CD14-positive monocyte (primary cell): ENCODE results near the gene EEF1AKMT2. TPM values are rescaled to one million over a fixed set of nuclear protein-coding genes. Genes with fewer than 3 reads are reported as not detected.

ENCODE experiments used
- DNase-seq, 3 donors: peaks; one replicate each; pipeline ENCODE4 v3.0.0-alpha.2; 2011 to 2022
- H2AFZ ChIP-seq: 2 replicates; pipeline ENCODE4 v1.6.0; 2012; ENCODE audit warnings: mild to moderate bottlenecking, low read depth, low read length, inconsistent platforms; ENCODE audit not compliant: insufficient read depth, poor library complexity, severe bottlenecking
- H3K27ac ChIP-seq, 2 donors: 1 replicate in 1 of 2; 2 replicates in 1 of 2; pipeline ENCODE4 v1.5.1; 2012 to 2013; ENCODE audit warnings: low read length in 2 of 2, control low read depth in 1 of 2, inconsistent platforms in 1 of 2, low read depth in 1 of 2, mild to moderate bottlenecking in 1 of 2
- H3K27me3 ChIP-seq, 2 donors: one replicate each; pipeline versions ENCODE4 v1.6.0 to v1.6.1; 2011 to 2013; ENCODE audit warnings: low read length in 2 of 2; ENCODE audit not compliant: control insufficient read depth in 2 of 2, insufficient read depth in 2 of 2
- H3K36me3 ChIP-seq, 2 donors: replicated peaks in 1 of 2; 1 replicate in 1 of 2; 2 replicates in 1 of 2; pipeline versions ENCODE4 v1.5.1 to v1.6.1; 2012 to 2013; ENCODE audit warnings: low read length in 2 of 2, control low read depth in 1 of 2, inconsistent platforms in 1 of 2, mild to moderate bottlenecking in 1 of 2; ENCODE audit not compliant: insufficient read depth in 2 of 2, control insufficient read depth in 1 of 2
- H3K4me1 ChIP-seq, 2 donors: 1 replicate in 1 of 2; 2 replicates in 1 of 2; pipeline versions ENCODE4 v1.5.1 to v1.6.1; 2012 to 2013; ENCODE audit warnings: low read length in 2 of 2, control low read depth in 1 of 2, inconsistent platforms in 1 of 2, mild to moderate bottlenecking in 1 of 2, moderate library complexity in 1 of 2; ENCODE audit not compliant: insufficient read depth in 2 of 2, control insufficient read depth in 1 of 2
- H3K4me2 ChIP-seq: replicated peaks from 2 replicates; pipeline ENCODE3; 2012; ENCODE audit warnings: low read length, moderate library complexity, mild to moderate bottlenecking; ENCODE audit not compliant: poor library complexity, severe bottlenecking; ENCODE audit errors: extremely low read depth
- H3K4me3 ChIP-seq, 3 experiments: fragments of 200-600 bp in 1 of 3; sonication (generic) in 1 of 3; replicated peaks in 1 of 3; 1 replicate in 2 of 3; 2 replicates in 1 of 3; pipeline ENCODE4 v1.5.1; 2011 to 2013; ENCODE audit warnings: low read length in 3 of 3, mild to moderate bottlenecking in 3 of 3, control low read depth in 2 of 3, low read depth in 2 of 3, inconsistent platforms in 1 of 3, moderate library complexity in 1 of 3
- H3K79me2 ChIP-seq: 2 replicates; pipeline ENCODE4 v1.6.0; 2012; ENCODE audit warnings: mild to moderate bottlenecking, control low read depth, inconsistent platforms, low read length, moderate library complexity; ENCODE audit not compliant: insufficient read depth
- H3K9ac ChIP-seq: 2 replicates; pipeline ENCODE4 v1.6.0; 2017; ENCODE audit warnings: low read length, mild to moderate bottlenecking; ENCODE audit not compliant: insufficient read depth, poor library complexity, severe bottlenecking
- H3K9me3 ChIP-seq, 2 donors: replicated peaks in 1 of 2; 1 replicate in 1 of 2; 2 replicates in 1 of 2; pipeline versions ENCODE4 v1.5.1 to v1.6.1; 2012 to 2013; ENCODE audit warnings: low read length in 2 of 2, control low read depth in 1 of 2; ENCODE audit not compliant: control insufficient read depth in 1 of 2, insufficient read depth in 1 of 2
- H4K20me1 ChIP-seq: 2 replicates; pipeline ENCODE4 v1.6.0; 2012; ENCODE audit warnings: mild to moderate bottlenecking, low read length, control low read depth, moderate library complexity; ENCODE audit not compliant: insufficient read depth
- H3K27ac Mint-ChIP-seq, 7 donors: one replicate each; pipeline ENCODE4 v1.8.0; 2020; ENCODE audit warnings: mild to moderate bottlenecking in 7 of 7, mixed read lengths in 7 of 7, moderate library complexity in 6 of 7, inconsistent platforms in 2 of 7
- H3K27me3 Mint-ChIP-seq, 3 donors: one replicate each; pipeline ENCODE4 v1.8.0; 2021 to 2022; ENCODE audit warnings: low read depth in 3 of 3, mild to moderate bottlenecking in 3 of 3, mixed read lengths in 3 of 3, moderate library complexity in 3 of 3, inconsistent platforms in 1 of 3
- H3K36me3 Mint-ChIP-seq, 2 donors: one replicate each; pipeline ENCODE4 v1.8.0; 2020; ENCODE audit warnings: mixed read lengths in 2 of 2, inconsistent platforms in 1 of 2, mild to moderate bottlenecking in 1 of 2
- H3K4me1 Mint-ChIP-seq: one replicate; pipeline ENCODE4 v1.8.0; 2020; ENCODE audit warnings: mild to moderate bottlenecking, mixed read lengths
- H3K4me3 Mint-ChIP-seq, 2 donors: one replicate each; pipeline ENCODE4 v1.8.0; 2020; ENCODE audit warnings: mild to moderate bottlenecking in 2 of 2, mixed read lengths in 2 of 2, moderate library complexity in 1 of 2
- H3K9me3 Mint-ChIP-seq, 7 donors: one replicate each; pipeline ENCODE4 v1.8.0; 2020 to 2022; ENCODE audit warnings: mixed read lengths in 7 of 7, mild to moderate bottlenecking in 6 of 7, moderate library complexity in 6 of 7, inconsistent platforms in 2 of 7
- CTCF ChIP-seq: fragments of 200-600 bp; IDR thresholded peaks from one replicate; pipeline ENCODE4 v1.8.0; 2022; ENCODE audit warnings: antibody characterized with exemption, mild to moderate bottlenecking
- WGBS: methylation state at CpG from one replicate; pipeline ENCODE4 v1.1.5; 2013; ENCODE audit warnings: missing lambda C conversion rate; ENCODE audit not compliant: insufficient coverage; 5-methylcytosine and 5-hydroxymethylcytosine counted together
- intact Hi-C, 2 donors: fragments of 100-400 bp; cut with micrococcal nuclease; formaldehyde crosslinking; loops; one replicate each; pipeline versions ENCODE4 v1.15.0 to v1.15.1; 2023
- polyA plus RNA-seq, 3 donors: library from polyadenylated mRNA; depleted of rRNA in 1 of 3; unstranded in 2 of 3; stranded (reverse) in 1 of 3; fragments of 300-500 nt in 2 of 3; fragments of >200 nt in 1 of 3; fragmentation: Illumina TruSeq in 2 of 3; gene quantifications; 1 replicate in 2 of 3; 2 replicates in 1 of 3; pipeline ENCODE4 v1.2.3, GENCODE V29; 2012 to 2021

EEF1AKMT2 gene
- polyA plus RNA-seq, 3 donors = 7.6 to 13.6 (median 8.2) TPM

GRCh38 chr10:124741922-124742412 is 49.7 kb downstream of the EEF1AKMT2 start:
- Histone ChIP-seq H3K79me2 (peaks cover 63% of the 10 kb centered on the region), H3K36me3 (peaks cover 0 to 7% of the 10 kb centered on the region in 2 donors), H4K20me1 (peaks cover 63% of the 10 kb centered on the region), H3K9me3 (no peaks in the 10 kb centered on the region), H2AFZ (no peak overlapping the region), H3K27ac (peak overlapping the region; percentile 41 to 83), H3K4me2 (peak overlapping the region; percentile 93), H3K9ac (peak overlapping the region; percentile 85), H3K4me1 (peaks cover 37 to 44% of the 10 kb centered on the region in 2 donors), H3K27me3 (no peaks in the 10 kb centered on the region), H3K4me3 (peak overlapping the region; percentile 83 to 89 (median 86))
- Mint-ChIP-seq H3K9me3 (no peaks in the 10 kb centered on the region), H3K36me3 (peaks cover 30 to 34% of the 10 kb centered on the region in 2 donors), H3K4me1 (peaks cover 63% of the 10 kb centered on the region), H3K4me3 (peak overlapping the region; percentile 99 to 100), H3K27me3 (peaks cover 2% of the 10 kb centered on the region in 3 donors), H3K27ac (peak overlapping the region; percentile 77 to 98 (median 91))
- DNase-seq = peak in 1 of 3 donors; percentile 16
- intact Hi-C loops = loop anchor here (2.0 to 5.0 kb wide), 7 partner anchors 19 to 100 kb away; no protein-coding TSS in a partner anchor
- TF ChIP-seq CTCF = no peak
- 34% methylated on average over 7 of the region's 9 CpGs for WGBS

GRCh38 chr10:124741281-124741921 is 50.3 kb downstream of the EEF1AKMT2 start:
- Histone ChIP-seq H3K36me3 (peaks cover 0 to 10% of the 10 kb centered on the region in 2 donors), H3K9ac (peak overlapping the region; percentile 31), H4K20me1 (peaks cover 68% of the 10 kb centered on the region), H3K4me2 (peak overlapping the region; percentile 93), H3K4me1 (peaks cover 37 to 44% of the 10 kb centered on the region in 2 donors), H3K79me2 (peaks cover 69% of the 10 kb centered on the region), H2AFZ (no peak overlapping the region), H3K27ac (peak overlapping the region; percentile 14 to 83), H3K27me3 (no peaks in the 10 kb centered on the region), H3K9me3 (no peaks in the 10 kb centered on the region), H3K4me3 (peak overlapping the region; percentile 1 to 89 (median 5))
- Mint-ChIP-seq H3K27ac (peak overlapping the region; percentile 86 to 96 (median 92)), H3K9me3 (no peaks in the 10 kb centered on the region), H3K4me1 (peaks cover 67% of the 10 kb centered on the region), H3K27me3 (peaks cover 2% of the 10 kb centered on the region in 3 donors), H3K36me3 (peaks cover 31 to 32% of the 10 kb centered on the region in 2 donors), H3K4me3 (peak overlapping the region; percentile 99 to 100)
- intact Hi-C loops = loop anchor here (2.0 to 5.0 kb wide), 6 partner anchors 19 to 99 kb away; no protein-coding TSS in a partner anchor
- peak; percentile 64 to 74 (median 64) for DNase-seq
- WGBS = no CpG with 5 or more reads among the region's 13 CpGs
- TF ChIP-seq CTCF = peak; percentile 92
